Suppressor macrophage treated with lipopolysaccharide for 1 hour (primary cell): Measurements from ENCODE around the gene LGALS9.

Source experiments
- DNase-seq, 3 donors: peaks; one replicate each; pipeline ENCODE4 v3.0.0-alpha.2; 2020 to 2022

LGALS9 gene

DNA sequence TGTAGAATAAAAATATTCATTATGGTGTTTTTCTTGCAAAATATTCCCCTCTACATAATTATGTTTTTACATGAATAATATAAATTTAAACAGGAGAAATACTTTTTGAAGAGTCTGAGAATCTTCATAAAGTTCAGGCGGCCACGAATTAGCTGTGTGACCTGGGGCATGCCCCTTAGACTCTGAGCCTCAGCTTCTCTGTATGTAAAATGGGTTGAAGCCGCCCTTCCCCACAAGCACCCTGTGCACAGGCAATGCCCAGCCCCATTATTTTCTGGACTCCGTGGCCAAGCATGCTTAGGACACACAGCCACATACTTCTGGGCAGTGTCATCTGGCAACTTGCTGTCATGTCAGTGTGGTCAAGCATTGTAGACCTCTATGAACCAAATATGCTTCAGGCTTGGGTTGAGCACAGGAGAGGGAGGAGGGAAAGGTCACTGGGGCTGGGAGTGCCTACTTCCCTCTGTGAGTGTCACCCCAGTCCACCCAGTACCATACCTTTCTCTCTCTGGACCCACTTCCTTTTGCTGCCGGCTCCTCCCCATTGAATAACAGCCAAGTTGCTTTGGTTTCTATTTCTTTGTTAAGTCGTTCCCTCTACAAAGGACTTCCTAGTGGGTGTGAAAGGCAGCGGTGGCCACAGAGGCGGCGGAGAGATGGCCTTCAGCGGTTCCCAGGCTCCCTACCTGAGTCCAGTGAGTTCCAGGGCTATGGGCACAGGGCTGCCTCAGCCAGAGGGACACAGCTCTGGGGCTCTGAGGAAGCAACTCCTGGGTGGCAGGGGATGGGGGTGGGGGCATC is at the start of gene LGALS9:
LGALS9 (plus strand) TSS at position 582 of the 804 bp plus-strand sequence; CDS start at position 660, 78 bp downstream.
- peak; percentile 52 to 74 (median 68) for DNase-seq

DNA sequence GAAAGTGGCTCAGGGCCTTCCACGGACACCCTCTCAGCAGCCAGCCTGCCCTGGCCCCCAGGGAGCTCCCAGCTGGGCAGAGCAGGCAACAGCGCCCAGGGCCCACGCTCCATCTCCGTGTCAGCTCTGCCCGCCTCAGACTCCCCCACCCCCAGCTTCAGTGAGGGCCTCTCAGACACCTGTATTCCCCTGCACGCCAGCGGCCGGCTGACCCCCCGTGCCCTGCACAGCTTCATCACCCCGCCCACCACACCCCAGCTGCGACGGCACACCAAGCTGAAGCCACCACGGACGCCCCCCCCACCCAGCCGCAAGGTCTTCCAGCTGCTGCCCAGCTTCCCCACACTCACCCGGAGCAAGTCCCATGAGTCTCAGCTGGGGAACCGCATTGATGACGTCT is 48.3 kb upstream of the LGALS9 start:
- no peak for DNase-seq

GRCh38 chr17:27585153-27585681 is 45.8 kb upstream of the LGALS9 start:
- DNase-seq: no peak

GRCh38 chr17:27585792-27586191 is 45.2 kb upstream of the LGALS9 start:
- no peak for DNase-seq

GRCh38 chr17:27586203-27586721 is 44.7 kb upstream of the LGALS9 start:
- no peak for DNase-seq

- no peak for DNase-seq
These were observed 42.6 kb upstream of the LGALS9 start for GRCh38 chr17:27588354-27588753.

DNA sequence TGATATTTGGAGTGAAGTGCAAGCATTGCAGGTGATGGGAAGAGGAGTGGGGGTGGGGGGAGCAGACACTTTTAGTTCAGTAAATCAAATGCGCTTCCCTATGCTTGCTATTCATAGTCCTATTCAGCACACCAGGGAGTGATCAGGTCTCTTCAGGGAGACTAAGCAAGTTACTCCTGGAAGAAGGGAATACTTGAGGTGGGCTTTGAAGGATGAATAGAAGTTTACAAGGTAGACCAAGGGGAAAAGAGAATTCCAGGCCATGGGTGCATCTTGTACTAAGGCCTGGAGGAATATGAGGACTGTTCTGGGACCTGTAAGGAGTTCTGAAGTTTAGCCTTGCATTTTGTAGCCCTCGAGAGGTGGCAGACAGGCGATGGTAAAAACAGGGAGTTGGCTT is 40.1 kb upstream of the LGALS9 start:
- DNase-seq: no peak

- no peak for DNase-seq
These were observed 39.0 kb upstream of the LGALS9 start for GRCh38 chr17:27591986-27592385.

- no peak for DNase-seq
These were observed 37.6 kb upstream of the LGALS9 start for GRCh38 chr17:27593232-27593856.

GRCh38 chr17:27593857-27594255 is 37.1 kb upstream of the LGALS9 start:
- no peak for DNase-seq

GRCh38 chr17:27595208-27595607 is 35.8 kb upstream of the LGALS9 start:
- DNase-seq: no peak

DNA sequence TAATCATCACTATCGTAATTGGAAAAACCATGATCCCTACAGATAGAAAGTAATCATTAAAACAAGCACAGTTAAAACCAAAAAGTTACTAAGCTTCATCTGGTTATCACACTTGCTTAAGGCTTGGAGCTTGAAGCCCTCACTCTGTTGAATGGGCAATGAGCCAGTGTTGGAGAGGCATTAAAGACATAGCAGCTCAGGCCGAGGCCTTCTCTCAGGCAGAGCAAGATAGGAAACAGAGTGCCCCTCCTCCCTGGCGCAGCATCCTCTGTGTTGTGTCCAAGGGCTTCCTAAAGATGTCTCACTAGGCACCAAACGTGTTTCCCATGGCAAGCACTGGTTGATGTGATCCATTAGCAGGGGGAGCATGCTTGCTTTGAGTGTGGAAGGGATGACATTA is 34.9 kb upstream of the LGALS9 start:
- DNase-seq: no peak

- no peak for DNase-seq
These were observed 34.3 kb upstream of the LGALS9 start for GRCh38 chr17:27596566-27597187.

DNA sequence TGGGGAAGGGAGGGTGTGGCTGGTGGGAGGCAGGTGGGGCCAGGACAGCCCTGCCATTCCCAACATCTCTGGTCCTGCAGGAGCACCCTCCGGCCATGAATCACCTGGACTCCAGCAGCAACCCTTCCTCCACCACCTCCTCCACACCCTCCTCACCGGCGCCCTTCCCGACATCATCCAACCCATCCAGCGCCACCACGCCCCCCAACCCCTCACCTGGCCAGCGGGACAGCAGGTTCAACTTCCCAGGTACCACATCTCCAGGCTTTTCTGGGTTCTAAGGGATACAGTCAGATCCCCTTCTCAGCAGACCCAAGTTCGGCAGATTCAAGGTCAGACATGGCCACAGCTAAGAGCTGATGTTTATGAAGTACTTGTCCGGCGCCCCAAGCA is 33.8 kb upstream of the LGALS9 start:
- no peak for DNase-seq

DNA sequence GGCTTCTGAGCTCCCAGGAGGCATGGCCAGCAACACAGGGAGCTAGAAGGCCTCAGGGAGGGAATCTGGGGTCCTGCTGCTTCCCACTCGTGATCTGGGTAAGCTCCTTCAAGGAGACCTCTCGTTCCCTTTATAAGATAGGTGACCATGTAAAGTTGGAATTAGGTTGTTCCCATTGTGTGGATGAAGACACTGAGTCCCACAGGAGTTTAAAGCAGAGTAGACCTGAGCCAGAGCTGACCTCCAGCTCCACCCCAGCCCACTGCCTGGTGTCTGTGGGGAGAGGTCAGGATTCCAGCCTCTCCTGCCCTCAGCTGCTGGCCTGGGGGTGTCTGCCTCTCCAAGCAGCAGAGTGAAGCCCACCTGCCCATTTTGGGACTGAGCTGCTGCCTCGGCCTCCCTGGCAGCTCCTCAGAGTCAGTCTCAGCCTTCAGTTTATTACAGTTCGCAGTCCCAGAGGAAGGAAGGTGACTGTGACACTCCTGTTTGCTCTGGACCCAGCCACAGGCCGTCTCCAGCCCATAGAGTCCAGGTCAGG is 33.1 kb upstream of the LGALS9 start:
- DNase-seq: no peak

DNA sequence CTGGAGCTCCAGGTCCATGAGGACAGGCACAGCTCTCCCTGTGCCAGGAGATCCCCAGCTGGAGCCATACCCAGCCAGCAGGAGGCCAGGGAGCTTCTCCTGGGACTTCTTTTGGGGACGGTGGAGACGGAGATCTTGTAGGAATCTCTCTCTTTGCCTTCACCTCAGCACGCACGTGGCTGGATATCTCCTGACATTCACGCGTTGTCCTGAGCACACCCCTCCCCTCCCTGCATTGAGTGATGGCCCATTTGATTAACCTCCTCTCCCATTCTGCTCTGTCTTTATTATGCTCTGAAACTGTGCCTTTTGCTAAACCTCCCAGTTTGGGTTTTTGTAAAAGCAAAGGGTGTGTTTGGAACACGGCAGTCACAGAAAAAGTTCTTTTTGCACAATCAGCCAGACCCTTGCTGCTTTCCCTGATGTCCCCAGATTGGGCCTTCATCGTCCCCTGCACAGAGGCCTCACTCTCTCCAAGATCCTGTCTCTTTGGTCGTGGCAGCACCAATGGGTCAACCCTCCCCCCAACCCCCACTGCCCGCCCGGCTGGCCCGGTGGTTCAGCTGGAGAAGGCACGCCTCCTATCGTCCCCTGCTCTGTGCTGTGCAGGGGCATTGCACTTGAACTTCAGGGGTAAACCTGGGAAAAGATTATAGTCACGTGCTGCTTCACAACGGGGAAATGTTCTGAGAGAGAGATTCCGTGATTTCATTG is 32.5 kb upstream of the LGALS9 start:
- DNase-seq: no peak

DNA sequence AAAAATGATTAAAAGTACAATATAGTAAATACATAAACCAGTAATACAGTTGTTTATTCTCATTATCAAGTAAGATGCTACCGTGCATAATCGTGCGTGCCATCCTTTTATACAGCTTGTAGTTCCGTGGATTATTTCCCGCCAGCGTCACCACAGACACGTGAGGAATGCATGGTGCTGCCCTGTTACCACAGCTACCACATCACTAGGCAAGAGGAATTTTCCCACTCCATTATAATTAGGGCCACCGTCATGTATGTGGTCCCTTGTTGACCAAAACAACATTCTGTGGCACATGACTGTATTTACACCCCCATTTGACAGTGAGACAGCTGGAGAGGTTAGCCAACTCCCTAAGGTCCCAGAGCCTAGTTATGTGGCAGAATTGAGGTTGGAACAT is 30.5 kb upstream of the LGALS9 start:
- DNase-seq: no peak

- DNase-seq: peak; percentile 81 to 85 (median 84)
These were observed 29.7 kb upstream of the LGALS9 start for GRCh38 chr17:27601069-27601974.

DNA sequence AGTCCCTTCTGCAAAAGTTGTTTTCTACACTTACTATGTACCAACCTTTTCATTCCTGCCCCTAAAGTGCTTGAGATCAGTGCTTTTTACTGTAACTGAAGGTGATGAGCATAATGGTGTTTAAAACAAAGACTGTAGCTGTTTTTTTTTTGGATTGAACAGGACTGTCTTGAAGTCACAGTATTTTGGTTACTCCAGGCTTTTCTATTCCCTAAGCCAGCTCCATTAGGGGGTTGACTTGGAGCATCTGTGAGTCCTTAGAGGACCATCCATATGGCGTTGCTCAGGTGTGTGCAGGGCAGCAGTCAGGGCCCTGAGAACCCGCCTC is 29.0 kb upstream of the LGALS9 start:
- no peak for DNase-seq

DNA sequence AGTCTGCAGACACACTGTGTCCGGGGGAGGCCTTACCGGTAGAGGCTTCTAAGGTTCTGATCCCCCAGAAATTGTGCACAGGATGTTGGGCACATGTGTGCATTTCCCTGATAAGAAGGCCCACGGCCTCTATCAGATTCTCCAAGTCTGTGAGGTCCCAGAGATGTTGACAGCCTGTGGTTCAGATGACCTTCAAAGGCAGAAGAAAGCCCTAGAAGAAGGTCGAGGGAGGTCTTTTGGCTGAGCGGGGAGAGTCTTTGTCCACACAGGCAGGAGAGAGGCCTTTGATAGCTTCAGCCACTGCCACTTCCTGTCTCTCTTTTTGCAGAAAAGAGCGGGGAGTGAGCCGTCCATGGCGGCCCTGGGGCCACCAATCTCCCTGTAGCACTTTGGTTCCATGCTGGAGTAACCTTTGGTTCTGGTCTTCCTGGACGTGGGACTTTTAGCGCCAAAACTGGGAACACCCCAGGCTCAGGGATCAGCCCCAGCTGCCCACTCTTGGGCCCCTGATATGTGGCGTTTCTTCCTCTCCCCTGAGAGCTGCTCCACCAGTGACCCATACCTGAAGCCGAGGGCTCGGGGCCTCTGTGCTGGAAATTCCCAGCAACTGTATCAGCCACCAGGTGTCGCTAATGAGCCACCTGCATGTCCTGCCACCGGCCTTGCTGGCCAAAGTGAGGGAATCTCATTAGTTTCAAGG is 28.1 kb upstream of the LGALS9 start:
- peak; percentile 73 to 86 (median 86) for DNase-seq

GRCh38 chr17:27603421-27603770 is 27.6 kb upstream of the LGALS9 start:
- DNase-seq: no peak
